GM10847 (cell line): ENCODE data around the gene FHOD3.

ENCODE experiments used
- POLR2A ChIP-seq: IDR thresholded peaks from 2 replicates; pipeline ENCODE4 v1.6.1; 2011; ENCODE audit not compliant: insufficient read length; ENCODE audit errors: extremely low read depth

FHOD3 gene

GRCh38 chr18:36392979-36393287 lies 95.4 kb downstream of the FHOD3 start:
- no peak for TF ChIP-seq POLR2A

GRCh38 chr18:36394486-36394885 lies 97.0 kb downstream of the FHOD3 start:
- no peak for TF ChIP-seq POLR2A

- TF ChIP-seq POLR2A = no peak
These were observed 98.7 kb downstream of the FHOD3 start for GRCh38 chr18:36396190-36396589.

- no peak for TF ChIP-seq POLR2A
These were observed 99.5 kb downstream of the FHOD3 start for GRCh38 chr18:36397033-36397432.

- TF ChIP-seq POLR2A = no peak
These were observed 100.9 kb downstream of the FHOD3 start for GRCh38 chr18:36398419-36398818.

- TF ChIP-seq POLR2A = no peak
These were observed 101.5 kb downstream of the FHOD3 start for GRCh38 chr18:36399055-36399454.

GRCh38 chr18:36401462-36401861 lies 103.9 kb downstream of the FHOD3 start:
- no peak for TF ChIP-seq POLR2A

- TF ChIP-seq POLR2A = no peak
These were observed 105.4 kb downstream of the FHOD3 start for GRCh38 chr18:36402765-36403396.

GRCh38 chr18:36403896-36404820 lies 106.6 kb downstream of the FHOD3 start:
- TF ChIP-seq POLR2A = no peak

- no peak for TF ChIP-seq POLR2A
These were observed 108.1 kb downstream of the FHOD3 start for GRCh38 chr18:36405611-36406010.

GRCh38 chr18:36406805-36407204 lies 109.3 kb downstream of the FHOD3 start:
- TF ChIP-seq POLR2A = no peak

GRCh38 chr18:36408606-36409005 lies 111.1 kb downstream of the FHOD3 start:
- no peak for TF ChIP-seq POLR2A

- TF ChIP-seq POLR2A = no peak
These were observed 112.3 kb downstream of the FHOD3 start for GRCh38 chr18:36409779-36410178.

GRCh38 chr18:36410346-36410745 lies 112.8 kb downstream of the FHOD3 start:
- TF ChIP-seq POLR2A = no peak

- TF ChIP-seq POLR2A = no peak
These were observed 114.2 kb downstream of the FHOD3 start for GRCh38 chr18:36411745-36412168.

- TF ChIP-seq POLR2A = no peak
These were observed 115.3 kb downstream of the FHOD3 start for GRCh38 chr18:36412778-36413177.

GRCh38 chr18:36415171-36415570 lies 117.7 kb downstream of the FHOD3 start:
- no peak for TF ChIP-seq POLR2A

- no peak for TF ChIP-seq POLR2A
These were observed 118.1 kb downstream of the FHOD3 start for GRCh38 chr18:36415625-36416024.
